HG02763 (cell line): ENCODE measurements around the gene TTLL5.

Experiments used
- ATAC-seq: cut with Tn5 transposase; IDR thresholded peaks from one replicate; pipeline ENCODE4 v1.9.1; 2021; ENCODE audit warnings: mild to moderate bottlenecking, moderate library complexity; ENCODE audit not compliant: unreplicated experiment

The TTLL5 gene

GRCh38 chr14:75660630-75661498 is at the start of gene TTLL5, which contains the start of gene ERG28:
Gene TTLL5 (plus strand): TSS chr14:75661246. CDS start chr14:75663150, 1,904 bp downstream.
Gene ERG28 (minus strand): TSS chr14:75660876. CDS start chr14:75657502, 3,374 bp downstream.
- peak; percentile 96 for ATAC-seq

GRCh38 chr14:75612157-75612556 is 48.9 kb upstream of the TTLL5 start:
- no peak for ATAC-seq

- no peak for ATAC-seq
Observed at GRCh38 chr14:75614179-75614578, 46.9 kb upstream of the TTLL5 start.

GRCh38 chr14:75615200-75615599 is 45.8 kb upstream of the TTLL5 start:
- ATAC-seq: no peak

GRCh38 chr14:75619548-75619947 is 41.5 kb upstream of the TTLL5 start:
- no peak for ATAC-seq

GRCh38 chr14:75625034-75625433 is 36.0 kb upstream of the TTLL5 start:
- no peak for ATAC-seq

GRCh38 chr14:75626396-75626795 is 34.6 kb upstream of the TTLL5 start:
- ATAC-seq: no peak

GRCh38 chr14:75626863-75627262 is 34.2 kb upstream of the TTLL5 start:
- no peak for ATAC-seq

- no peak for ATAC-seq
Observed at GRCh38 chr14:75627406-75627805, 33.6 kb upstream of the TTLL5 start.

GRCh38 chr14:75628816-75629215 is 32.2 kb upstream of the TTLL5 start:
- no peak for ATAC-seq

- no peak for ATAC-seq
Observed at GRCh38 chr14:75630695-75631452, 30.2 kb upstream of the TTLL5 start.

GRCh38 chr14:75631453-75631831 is 29.6 kb upstream of the TTLL5 start:
- ATAC-seq: no peak

GRCh38 chr14:75634848-75635247 is 26.2 kb upstream of the TTLL5 start:
- no peak for ATAC-seq

- no peak for ATAC-seq
Observed at GRCh38 chr14:75636100-75636692, 24.9 kb upstream of the TTLL5 start.

GRCh38 chr14:75640876-75641275 is 20.2 kb upstream of the TTLL5 start:
- ATAC-seq: no peak

- no peak for ATAC-seq
Observed at GRCh38 chr14:75643985-75644384, 17.1 kb upstream of the TTLL5 start.

- ATAC-seq: no peak
Observed at GRCh38 chr14:75645056-75645455, 16.0 kb upstream of the TTLL5 start.

- no peak for ATAC-seq
Observed at GRCh38 chr14:75646762-75647161, 14.3 kb upstream of the TTLL5 start.

GRCh38 chr14:75647640-75648039 is 13.4 kb upstream of the TTLL5 start:
- no peak for ATAC-seq

- no peak for ATAC-seq
Observed at GRCh38 chr14:75648066-75648838, 12.8 kb upstream of the TTLL5 start.

GRCh38 chr14:75649337-75649736 is 11.7 kb upstream of the TTLL5 start:
- ATAC-seq: no peak
